GM23338 (cell line): ENCODE results near the gene IL22RA1. TPM values are rescaled to one million over a fixed set of nuclear protein-coding genes. Genes with fewer than 3 reads are reported as not detected.

Experiments
- ATAC-seq: fragments of 200-7000 bp; cut with Tn5 transposase; 3 replicates; pipeline ENCODE4 v1.9.1; 2020
- DNase-seq: peaks from one replicate; pipeline ENCODE4 v3.0.0-alpha.2; 2015; ENCODE audit warnings: low spot score
- H2AFZ ChIP-seq: fragments of 200-600 bp; sonication (generic); 2 replicates; pipeline ENCODE4 v1.8.0; 2016; ENCODE audit warnings: antibody characterized with exemption, mild to moderate bottlenecking, moderate library complexity
- H3F3A ChIP-seq: fragments of 200-600 bp; sonication (generic); replicated peaks from 2 replicates; pipeline ENCODE4 v1.8.0; 2017; ENCODE audit warnings: antibody characterized with exemption, mixed run types, low read depth
- H3K27ac ChIP-seq: fragments of 200-600 bp; sonication (generic); 2 replicates; pipeline ENCODE4 v1.6.1; 2016; ENCODE audit warnings: low read depth
- H3K27me3 ChIP-seq: fragments of 200-600 bp; sonication (generic); 2 replicates; pipeline ENCODE4 v1.8.0; 2016; ENCODE audit warnings: mild to moderate bottlenecking, mixed run types, moderate library complexity; ENCODE audit not compliant: insufficient read depth
- H3K36me3 ChIP-seq: fragments of 200-600 bp; sonication (generic); 2 replicates; pipeline ENCODE4 v1.8.0; 2016; ENCODE audit warnings: mild to moderate bottlenecking; ENCODE audit not compliant: insufficient read depth
- H3K4me1 ChIP-seq: fragments of 200-600 bp; sonication (generic); 2 replicates; pipeline ENCODE4 v1.8.0; 2016; ENCODE audit warnings: mild to moderate bottlenecking, moderate library complexity; ENCODE audit not compliant: insufficient read depth
- H3K4me2 ChIP-seq: fragments of 200-600 bp; sonication (generic); 2 replicates; pipeline ENCODE4 v1.7.1; 2017; ENCODE audit warnings: mixed run types
- H3K4me3 ChIP-seq: fragments of 200-600 bp; sonication (generic); 2 replicates; pipeline ENCODE4 v1.6.1; 2016; ENCODE audit warnings: mixed run types
- H3K79me2 ChIP-seq: fragments of 200-600 bp; sonication (generic); replicated peaks from 2 replicates; pipeline ENCODE4 v1.8.0; 2017; ENCODE audit warnings: mild to moderate bottlenecking; ENCODE audit not compliant: insufficient read depth
- H3K9me2 ChIP-seq: fragments of 200-600 bp; sonication (generic); 2 replicates; pipeline ENCODE4 v1.8.0; 2017; ENCODE audit not compliant: insufficient read depth
- H4K20me1 ChIP-seq: fragments of 200-600 bp; sonication (generic); replicated peaks from 2 replicates; pipeline ENCODE4 v1.8.0; 2017; ENCODE audit warnings: mild to moderate bottlenecking; ENCODE audit not compliant: insufficient read depth
- H3K27ac Mint-ChIP-seq: 2 replicates; pipeline ENCODE4 v1.8.0; 2020; ENCODE audit warnings: inconsistent platforms, mild to moderate bottlenecking, moderate library complexity, mixed read lengths
- H3K27me3 Mint-ChIP-seq: 3 replicates; pipeline ENCODE4 v1.8.0; 2022; ENCODE audit warnings: low read depth, mild to moderate bottlenecking, moderate library complexity, mixed read lengths, inconsistent platforms; ENCODE audit not compliant: insufficient read depth, poor library complexity
- H3K36me3 Mint-ChIP-seq: 3 replicates; pipeline ENCODE4 v1.8.0; 2021; ENCODE audit warnings: low read depth, mild to moderate bottlenecking, inconsistent platforms, moderate library complexity, mixed read lengths
- H3K4me1 Mint-ChIP-seq: 3 replicates; pipeline ENCODE4 v1.8.0; 2020; ENCODE audit warnings: mild to moderate bottlenecking, inconsistent platforms, mixed read lengths
- H3K4me3 Mint-ChIP-seq: 3 replicates; pipeline ENCODE4 v1.8.0; 2021; ENCODE audit warnings: moderate library complexity, mild to moderate bottlenecking, inconsistent platforms, mixed read lengths
- H3K9me3 Mint-ChIP-seq: 3 replicates; pipeline ENCODE4 v1.8.0; 2020; ENCODE audit warnings: moderate library complexity, mild to moderate bottlenecking, inconsistent platforms, mixed read lengths
- CREB1 ChIP-seq: fragments of 250-450 bp; sonication (Bioruptor Pico); IDR thresholded peaks from 2 replicates; pipeline ENCODE4 v1.5.0; 2020; ENCODE audit warnings: low read depth, mild to moderate bottlenecking, moderate library complexity
- CTCF ChIP-seq, 2 experiments: fragments of 200-600 bp in 1 of 2; sonication (generic) in 1 of 2; conservative IDR thresholded peaks; 2 replicates each; pipeline versions ENCODE4 v1.5.1 to v1.6.1; 2016 to 2017; ENCODE audit warnings: antibody characterized with exemption in 2 of 2, low read depth in 2 of 2, mild to moderate bottlenecking in 2 of 2, moderate library complexity in 1 of 2
- ETS1 ChIP-seq: IDR thresholded peaks from 2 replicates; pipeline ENCODE4 v1.6.1; 2016; ENCODE audit warnings: antibody characterized with exemption
- JUNB ChIP-seq: IDR thresholded peaks from one replicate; pipeline ENCODE4 v1.6.1; 2016; ENCODE audit warnings: antibody characterized with exemption; ENCODE audit not compliant: unreplicated experiment
- POLR2AphosphoS5 ChIP-seq: IDR thresholded peaks from 2 replicates; pipeline ENCODE4 v1.6.1; 2016; ENCODE audit warnings: antibody characterized with exemption, low read depth
- REST ChIP-seq: IDR thresholded peaks from one replicate; pipeline ENCODE4 v1.6.1; 2018; ENCODE audit warnings: antibody characterized with exemption; ENCODE audit not compliant: unreplicated experiment
- STAT1 ChIP-seq: IDR thresholded peaks from one replicate; pipeline ENCODE4 v1.6.1; 2016; ENCODE audit warnings: antibody characterized with exemption; ENCODE audit not compliant: unreplicated experiment
- ZNF114 ChIP-seq: fragments of 250-450 bp; sonication (Bioruptor Pico); IDR thresholded peaks from 2 replicates; pipeline ENCODE4 v1.5.0; 2020; ENCODE audit warnings: mild to moderate bottlenecking, moderate library complexity
- ZNF331 ChIP-seq: fragments of 250-450 bp; sonication (Bioruptor Pico); IDR thresholded peaks from 2 replicates; pipeline ENCODE4 v1.5.0; 2020; ENCODE audit warnings: low read depth, mild to moderate bottlenecking, moderate library complexity
- ZNF462 ChIP-seq: fragments of 250-450 bp; sonication (Bioruptor Pico); IDR thresholded peaks from 2 replicates; pipeline ENCODE4 v1.5.0; 2020; ENCODE audit warnings: mild to moderate bottlenecking, moderate library complexity
- polyA plus RNA-seq: library from polyadenylated mRNA; unstranded; fragments of >200 nt; fragmentation: Nextera tagmentation; extraction: Ambion mirVana; gene quantifications from 2 replicates; pipeline ENCODE4 v1.2.1, GENCODE V29; 2016
- total RNA-seq: library from RNA; depleted of rRNA; stranded (reverse); fragments of >200 nt; shearing (Covaris generic); gene quantifications from 2 replicates; pipeline ENCODE4 v1.2.3, GENCODE V29; 2014

Gene IL22RA1
- total and polyA plus RNA-seq, 2 experiments from 2014 or later = 0.11 to 0.28 TPM

- TF ChIP-seq ZNF462 (CRISPR knock-in tag) (no peak), ETS1 (no peak), CREB1 (CRISPR knock-in tag) (no peak), STAT1 (no peak)
Observed at GRCh38 chr1:24089027-24089742, 53.8 kb downstream of the IL22RA1 start (continued).

- no peak for ATAC-seq
- Histone ChIP-seq H3K36me3 (no peaks in the 10 kb centered on the region), H3K4me2 (no peak overlapping the region)
Observed at GRCh38 chr1:24086466-24086865, 56.5 kb downstream of the IL22RA1 start.

More at GRCh38 chr1:24086466-24086865, 56.5 kb downstream of the IL22RA1 start:
- H2AFZ ChIP-seq = no peak overlapping the region
- DNase-seq = no peak
- no peaks in the 10 kb centered on the region; the same call in 2 of the 3 replicates for H3K4me1 Mint-ChIP-seq
- H3K27me3 Mint-ChIP-seq = peaks cover 8% of the 10 kb centered on the region
- no peak overlapping the region for H3K27ac Mint-ChIP-seq
- no peaks in the 10 kb centered on the region for H4K20me1 ChIP-seq
- H3K4me3 ChIP-seq = no peak overlapping the region
- H3K36me3 Mint-ChIP-seq = no peaks in the 10 kb centered on the region
- no peak overlapping the region for H3K27ac ChIP-seq
- no peak overlapping the region for H3K4me3 Mint-ChIP-seq
- H3K9me2 ChIP-seq = no peaks in the 10 kb centered on the region
- H3K79me2 ChIP-seq = no peaks in the 10 kb centered on the region
- H3K4me1 ChIP-seq = no peaks in the 10 kb centered on the region
- TF ChIP-seq STAT1 (no peak), ETS1 (no peak), ZNF331 (CRISPR knock-in tag) (no peak), JUNB (no peak), POLR2AphosphoS5 (no peak), CREB1 (CRISPR knock-in tag) (no peak), CTCF (conservative IDR thresholded peaks at IDR 0.05; ENCODE audit: low read depth in 2 of 2) (no peak), ZNF114 (CRISPR knock-in tag) (no peak), REST (no peak)
- no peaks in the 10 kb centered on the region for H3K9me3 Mint-ChIP-seq
- no peaks in the 10 kb centered on the region for H3K27me3 ChIP-seq
- H3F3A ChIP-seq = no peaks in the 10 kb centered on the region
